RWPE1 (cell line): ENCODE results near the gene TIGD1.
A peak's percentile ranks its signal among the peaks of the same experiment; 100 is the strongest.

Experiments used
- CTCF ChIA-PET: fragments of 350-600 bp; sonication (Branson Sonifier 250); formaldehyde crosslinking; extraction: SDS; loops from one replicate; lab custom pipeline; 2021; lab: Yijun Ruan, JAX
- POLR2A ChIA-PET: fragments of 400-600 bp; formaldehyde crosslinking; extraction: SDS; loops from one replicate; lab custom pipeline; 2020; ENCODE audit warnings: antibody characterized with exemption; ENCODE audit not compliant: low non-redundant PET; lab: Yijun Ruan, JAX
- DNase-seq: peaks from one replicate; pipeline ENCODE4 v3.0.0; 2012; ENCODE audit warnings: low spot score
- H3K27ac ChIP-seq: fragments of 450-650 bp; 2 replicates; pipeline ENCODE4 v1.5.1; 2017
- TF ChIP-seq, protein P1 (sequence below): fragments of 450-650 bp; conservative IDR thresholded peaks from 2 replicates; pipeline ENCODE4 v1.5.1; 2017; ENCODE audit warnings: low read depth, mild to moderate bottlenecking

TIGD1 gene

DNA sequence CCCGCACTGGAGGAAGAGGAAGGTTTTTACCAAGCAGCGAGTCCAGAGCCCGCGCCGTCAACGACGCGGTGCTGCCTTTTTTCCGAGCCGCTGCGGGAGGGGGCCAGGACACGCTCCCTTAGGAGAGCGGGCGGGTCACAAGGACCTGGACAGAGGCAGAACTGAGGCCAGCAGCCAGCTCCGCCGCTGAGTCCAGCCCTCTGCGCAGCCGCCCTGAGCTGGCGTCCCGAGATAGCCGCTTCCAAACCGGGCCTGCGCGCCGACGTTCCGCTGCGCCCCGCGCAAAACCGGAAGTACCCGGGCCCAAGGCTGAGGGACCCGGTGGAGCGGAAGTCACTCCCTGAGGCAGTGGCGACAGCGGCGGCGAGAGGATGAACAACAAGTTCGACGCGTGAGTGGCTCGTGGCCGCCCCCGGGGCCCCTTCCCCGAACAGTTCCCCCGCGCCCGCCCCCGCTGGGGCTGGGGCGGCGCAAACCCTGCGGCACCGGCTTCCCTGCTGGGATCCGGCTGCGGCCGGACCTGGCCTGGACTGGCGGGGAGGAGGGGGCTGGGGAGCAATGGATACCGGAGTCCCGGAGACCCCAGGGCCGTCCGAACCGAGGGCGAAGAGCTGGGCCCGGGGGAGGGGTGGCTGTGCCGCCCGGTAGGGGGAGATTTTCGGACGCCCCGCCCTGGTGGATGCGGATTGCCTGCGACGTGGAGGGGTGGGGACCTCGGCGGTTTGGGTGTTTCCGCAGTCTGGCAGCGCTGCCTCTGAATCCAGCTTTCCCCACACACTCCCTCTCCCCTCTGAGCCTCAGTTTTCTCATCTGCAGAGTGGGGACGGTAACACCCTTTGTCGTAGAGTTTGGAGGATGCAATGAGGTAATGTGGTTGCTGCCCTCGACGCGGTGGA, at the start of gene TIGD1, which contains the start of gene EIF4E2:
TIGD1 (minus strand) TSS at position 204 of the 896 bp plus-strand sequence. CDS start 675 bp downstream, outside the sequence.
EIF4E2 (plus strand) TSS at position 336 of the 896 bp plus-strand sequence; CDS start at position 372, 36 bp downstream.
- TF ChIP-seq, protein P1, sequence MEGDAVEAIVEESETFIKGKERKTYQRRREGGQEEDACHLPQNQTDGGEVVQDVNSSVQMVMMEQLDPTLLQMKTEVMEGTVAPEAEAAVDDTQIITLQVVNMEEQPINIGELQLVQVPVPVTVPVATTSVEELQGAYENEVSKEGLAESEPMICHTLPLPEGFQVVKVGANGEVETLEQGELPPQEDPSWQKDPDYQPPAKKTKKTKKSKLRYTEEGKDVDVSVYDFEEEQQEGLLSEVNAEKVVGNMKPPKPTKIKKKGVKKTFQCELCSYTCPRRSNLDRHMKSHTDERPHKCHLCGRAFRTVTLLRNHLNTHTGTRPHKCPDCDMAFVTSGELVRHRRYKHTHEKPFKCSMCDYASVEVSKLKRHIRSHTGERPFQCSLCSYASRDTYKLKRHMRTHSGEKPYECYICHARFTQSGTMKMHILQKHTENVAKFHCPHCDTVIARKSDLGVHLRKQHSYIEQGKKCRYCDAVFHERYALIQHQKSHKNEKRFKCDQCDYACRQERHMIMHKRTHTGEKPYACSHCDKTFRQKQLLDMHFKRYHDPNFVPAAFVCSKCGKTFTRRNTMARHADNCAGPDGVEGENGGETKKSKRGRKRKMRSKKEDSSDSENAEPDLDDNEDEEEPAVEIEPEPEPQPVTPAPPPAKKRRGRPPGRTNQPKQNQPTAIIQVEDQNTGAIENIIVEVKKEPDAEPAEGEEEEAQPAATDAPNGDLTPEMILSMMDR, result no peak; the same call in 1 of the 2 replicates
- ChIA-PET POLR2A (interaction anchor here (0.6 to 0.8 kb wide), 2 partner anchors 13 to 39 kb away, joined by 3 read pairs; no protein-coding TSS in a partner anchor), CTCF (interaction anchor here (0.6 to 1.2 kb wide), 4 partner anchors 10 to 28 kb away, joined by 3 read pairs; no protein-coding TSS in a partner anchor)
- peak; percentile 97 for DNase-seq
- H3K27ac ChIP-seq, result peak within 1 kb of the TSS; percentile 95

DNA sequence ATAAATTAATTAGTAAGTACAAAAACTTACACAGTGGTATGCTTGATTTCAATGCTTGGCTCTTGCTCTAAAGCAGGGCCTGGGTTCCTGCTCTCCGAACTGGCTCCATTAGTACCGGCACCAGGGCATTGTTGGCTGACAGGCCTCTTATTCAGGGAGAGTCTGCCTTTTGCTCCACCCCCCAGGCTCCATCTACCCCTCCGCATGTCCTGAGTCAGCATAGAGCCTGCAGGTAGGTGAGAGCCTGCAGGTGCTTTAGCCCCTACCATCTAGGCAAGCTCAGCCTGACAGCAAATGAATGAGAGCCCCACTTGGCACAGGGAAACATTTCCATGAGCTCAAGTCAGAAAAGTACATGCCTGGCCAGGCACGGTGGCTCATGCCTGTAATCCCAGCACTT, 47.9 kb upstream of the TIGD1 start:
- DNase-seq, result no peak
- 0 out of 2 replicates have a peak overlapping the region, but pooled peaks have one; percentile 1 for H3K27ac ChIP-seq
- POLR2A ChIA-PET, result no interaction called here
- CTCF ChIA-PET, result no interaction called here
- TF ChIP-seq, protein P1, result no peak

DNA sequence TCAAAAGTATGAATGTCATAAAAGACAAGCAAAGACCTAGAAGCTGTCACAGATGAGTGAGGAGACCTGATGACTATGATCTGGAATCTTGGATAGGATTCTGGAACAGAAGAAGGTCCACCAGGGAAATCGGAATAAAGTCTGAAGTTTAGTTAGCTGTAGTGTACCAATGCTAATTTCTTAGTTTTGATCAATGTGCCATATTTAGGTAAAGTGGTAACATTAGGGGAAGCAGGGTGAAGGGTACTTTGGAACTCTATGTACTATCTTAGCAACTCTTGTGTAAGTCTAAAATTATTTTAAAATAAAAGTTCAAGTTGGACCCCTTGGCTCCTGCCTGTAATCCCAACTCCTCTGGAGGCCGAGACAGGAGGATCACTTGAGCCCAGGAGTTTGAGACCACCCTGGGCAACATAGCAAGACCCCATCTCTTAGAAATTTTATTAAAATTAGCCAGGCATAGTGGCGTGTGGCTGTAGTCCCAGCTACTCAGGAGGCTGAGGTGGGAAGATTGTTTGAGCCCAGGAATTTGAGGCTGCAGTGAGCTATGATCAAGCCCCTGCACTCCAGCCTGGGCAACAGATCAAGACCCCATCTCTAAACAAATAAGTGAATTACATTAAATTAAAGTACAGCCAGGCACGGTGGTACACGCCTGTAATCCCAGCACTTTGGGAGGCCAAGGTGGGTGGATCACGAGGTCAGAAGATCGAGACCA, 47.2 kb upstream of the TIGD1 start:
- ChIA-PET CTCF (interaction anchor here (0.7 to 0.8 kb wide), 3 partner anchors 12 to 945 kb away, joined by 3 read pairs; no protein-coding TSS in a partner anchor), POLR2A (no interaction called here)
- H3K27ac ChIP-seq, result no peak overlapping the region
- TF ChIP-seq, protein P1, result no peak
- DNase-seq, result no peak

DNA sequence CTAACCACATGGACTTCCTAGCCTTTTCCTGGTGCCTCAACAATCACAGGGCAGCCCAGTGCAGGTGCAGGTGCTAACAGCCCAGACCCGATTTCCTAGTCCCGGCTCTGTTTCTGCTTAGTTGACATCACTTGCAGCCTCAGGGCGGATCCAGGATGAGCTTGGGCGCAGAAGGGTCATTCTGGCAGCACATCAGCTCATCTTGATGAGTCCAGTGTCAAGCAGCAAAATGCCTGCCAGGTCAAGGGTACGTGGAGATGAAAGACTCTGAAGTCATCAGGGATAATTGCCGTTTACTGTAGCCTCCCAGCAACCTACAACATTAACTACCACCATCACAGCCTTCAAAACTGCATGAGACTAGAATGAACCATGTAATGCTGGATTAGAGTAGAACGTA, 43.6 kb upstream of the TIGD1 start:
- H3K27ac ChIP-seq, result peak overlapping the region; percentile 96
- TF ChIP-seq, protein P1, result no peak
- ChIA-PET POLR2A (no interaction called here), CTCF (interaction anchor here (1.5 kb wide), 1 partner anchor 11 kb away, joined by 5 read pairs; no protein-coding TSS in a partner anchor)
- DNase-seq, result no peak

DNA sequence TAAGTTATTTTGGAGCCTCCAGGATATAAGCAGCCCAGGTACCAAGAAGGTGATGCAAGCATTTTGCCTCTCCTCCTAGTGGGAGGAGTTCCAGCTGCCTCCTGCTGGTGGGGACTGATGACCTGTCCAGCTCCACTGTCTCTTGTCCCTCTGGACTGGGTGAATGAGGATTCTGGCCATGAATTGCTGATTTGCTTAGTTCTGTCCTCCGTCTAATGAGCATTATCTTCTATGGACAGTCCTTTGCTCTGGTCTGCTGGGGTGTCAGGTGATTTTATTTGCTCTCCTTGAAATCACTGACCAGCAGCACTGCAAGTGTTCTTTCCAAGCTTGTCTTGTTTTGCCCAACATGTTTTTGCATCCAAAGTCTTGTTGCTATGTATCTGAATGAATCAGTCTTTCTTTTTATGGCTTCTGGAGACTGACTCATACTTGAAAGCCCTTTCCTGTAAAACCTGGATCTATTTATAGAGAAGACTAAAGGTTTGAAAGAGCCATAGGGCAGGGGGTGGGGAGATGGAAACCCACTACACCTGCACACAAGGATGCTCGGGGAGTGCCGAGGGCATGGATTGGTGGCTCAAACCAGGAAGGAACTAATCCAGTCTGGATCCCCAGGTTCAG, 42.5 kb upstream of the TIGD1 start:
- ChIA-PET CTCF (interaction anchor here (0.5 to 0.6 kb wide), 2 partner anchors 9 to 1663 kb away, joined by 4 read pairs; no protein-coding TSS in a partner anchor), POLR2A (no interaction called here)
- TF ChIP-seq, protein P1, result no peak
- peak; percentile 86 for DNase-seq
- peak overlapping the region; percentile 96 for H3K27ac ChIP-seq
